ENCODE data around the gene ZNF12.
"Not testable (repeated sequence)": the region's sequence is repeated elsewhere in the genome, so short reads cannot be mapped to it uniquely, and the experiment has no call there.

ZNF12 gene

GRCh38 chr7:6715898-6716297, 9.2 kb upstream of the ZNF12 start:
- H3K36me3 ChIP-seq (ENCODE audit: insufficient read depth, low read length); H3K9me3 ChIP-seq (ENCODE audit: control insufficient read depth, insufficient read depth, low read length); H3K9ac ChIP-seq (ENCODE audit: low read depth, low read length); H3K4me1 ChIP-seq (ENCODE audit: insufficient read depth, low read length): not testable (repeated sequence)

GRCh38 chr7:6714360-6714759, 7.6 kb upstream of the ZNF12 start:
- Histone ChIP-seq H3K36me3 (ENCODE audit: insufficient read depth, low read length) (no peaks in the 10 kb centered on the region), H3K9ac (ENCODE audit: low read depth, low read length) (no peak overlapping the region), H3K4me1 (ENCODE audit: insufficient read depth, low read length) (no peaks in the 10 kb centered on the region), H3K9me3 (ENCODE audit: control insufficient read depth, insufficient read depth, low read length) (no peaks in the 10 kb centered on the region)

DNA sequence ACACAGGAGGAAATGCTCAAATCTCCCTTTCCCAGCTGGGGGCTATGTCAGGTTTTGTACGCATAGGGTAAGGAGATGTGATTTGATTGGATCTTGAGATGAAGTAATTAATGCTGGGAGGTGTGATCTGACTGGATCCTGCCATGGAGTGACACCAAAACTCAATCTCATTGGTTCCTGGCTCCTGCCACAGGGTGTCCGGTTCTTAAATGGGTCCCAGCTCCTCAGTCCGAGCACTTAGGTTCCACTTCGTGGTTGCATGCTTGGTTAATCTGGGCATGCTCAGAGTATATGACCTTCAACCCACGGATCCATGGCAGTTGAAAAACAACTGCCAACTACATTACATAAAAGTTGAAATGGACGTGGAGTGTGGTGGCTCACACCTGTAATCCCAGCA, 3.1 kb upstream of the ZNF12 start:
- Histone ChIP-seq H3K9ac (ENCODE audit: low read depth, low read length) (no peak overlapping the region), H3K4me1 (ENCODE audit: insufficient read depth, low read length) (no peaks in the 10 kb centered on the region), H3K9me3 (ENCODE audit: control insufficient read depth, insufficient read depth, low read length) (peaks cover 4% of the 10 kb centered on the region), H3K36me3 (ENCODE audit: insufficient read depth, low read length) (peaks cover 5% of the 10 kb centered on the region)

- peaks cover 14% of the 10 kb centered on the region for H3K9me3 ChIP-seq (ENCODE audit: control insufficient read depth, insufficient read depth, low read length)
- no peak overlapping the region for H3K9ac ChIP-seq (ENCODE audit: low read depth, low read length)
Observed at GRCh38 chr7:6708304-6708703, 1.6 kb upstream of the ZNF12 start.

GRCh38 chr7:6705959-6706665, 635 bp downstream of the ZNF12 start:
- Histone ChIP-seq H3K4me1 (ENCODE audit: insufficient read depth, low read length) (no peaks in the 10 kb centered on the region), H3K9ac (ENCODE audit: low read depth, low read length) (peak overlapping the region; percentile 61), H3K36me3 (ENCODE audit: insufficient read depth, low read length) (peaks cover 19% of the 10 kb centered on the region), H3K9me3 (ENCODE audit: control insufficient read depth, insufficient read depth, low read length) (peaks cover 19% of the 10 kb centered on the region)

More at GRCh38 chr7:6708304-6708703, 1.6 kb upstream of the ZNF12 start:
- H3K36me3 ChIP-seq (ENCODE audit: insufficient read depth, low read length) = peaks cover 14% of the 10 kb centered on the region
- no peaks in the 10 kb centered on the region for H3K4me1 ChIP-seq (ENCODE audit: insufficient read depth, low read length)

- peaks cover 49% of the 10 kb centered on the region for H3K9me3 ChIP-seq (ENCODE audit: control insufficient read depth, insufficient read depth, low read length)
- no peak overlapping the region for H3K9ac ChIP-seq (ENCODE audit: low read depth, low read length)
- H3K36me3 ChIP-seq (ENCODE audit: insufficient read depth, low read length) = peaks cover 53% of the 10 kb centered on the region
Observed at GRCh38 chr7:6701860-6702259, 4.9 kb downstream of the ZNF12 start.

GRCh38 chr7:6700793-6701192, 6.0 kb downstream of the ZNF12 start:
- H3K36me3 ChIP-seq (ENCODE audit: insufficient read depth, low read length) = peaks cover 63% of the 10 kb centered on the region
- no peaks in the 10 kb centered on the region for H3K4me1 ChIP-seq (ENCODE audit: insufficient read depth, low read length)
- H3K9me3 ChIP-seq (ENCODE audit: control insufficient read depth, insufficient read depth, low read length) = peaks cover 59% of the 10 kb centered on the region
- H3K9ac ChIP-seq (ENCODE audit: low read depth, low read length) = no peak overlapping the region

More at GRCh38 chr7:6701860-6702259, 4.9 kb downstream of the ZNF12 start:
- H3K4me1 ChIP-seq (ENCODE audit: insufficient read depth, low read length) = no peaks in the 10 kb centered on the region

DNA sequence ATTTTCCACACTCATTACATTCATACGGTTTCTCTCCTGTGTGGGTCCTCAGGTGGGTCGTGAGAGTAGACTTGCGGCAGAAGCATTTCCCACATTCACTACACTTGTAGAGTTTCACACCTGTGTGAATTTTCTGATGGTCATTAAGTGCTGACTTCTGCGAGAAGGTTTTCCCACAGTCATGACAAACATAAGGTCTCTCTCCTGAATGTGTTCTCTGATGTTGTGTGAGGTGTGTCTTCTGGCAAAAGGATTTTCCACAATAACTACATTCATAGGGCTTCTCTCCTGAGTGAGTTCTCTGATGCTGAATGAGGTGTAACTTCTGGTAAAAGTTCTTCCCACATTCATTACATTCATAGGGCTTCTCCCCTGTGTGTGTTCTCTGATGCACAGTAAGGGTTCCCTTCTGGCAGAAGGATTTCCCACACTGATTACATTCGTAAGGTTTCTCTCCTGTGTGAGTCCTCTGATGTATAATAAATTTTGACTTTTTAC, 15.1 kb downstream of the ZNF12 start:
- Histone ChIP-seq H3K9ac (ENCODE audit: low read depth, low read length) (no peak overlapping the region), H3K9me3 (ENCODE audit: control insufficient read depth, insufficient read depth, low read length) (peaks cover 85% of the 10 kb centered on the region), H3K36me3 (ENCODE audit: insufficient read depth, low read length) (peaks cover 81% of the 10 kb centered on the region), H3K4me1 (ENCODE audit: insufficient read depth, low read length) (no peaks in the 10 kb centered on the region)

- Histone ChIP-seq H3K9ac (ENCODE audit: low read depth, low read length) (no peak overlapping the region), H3K36me3 (ENCODE audit: insufficient read depth, low read length) (peaks cover 75% of the 10 kb centered on the region), H3K4me1 (ENCODE audit: insufficient read depth, low read length) (no peaks in the 10 kb centered on the region), H3K9me3 (ENCODE audit: control insufficient read depth, insufficient read depth, low read length) (peaks cover 79% of the 10 kb centered on the region)
Observed at GRCh38 chr7:6691103-6691502, 15.6 kb downstream of the ZNF12 start.

GRCh38 chr7:6680146-6680545, 26.6 kb downstream of the ZNF12 start:
- no peak overlapping the region for H3K9ac ChIP-seq (ENCODE audit: low read depth, low read length)
- no peaks in the 10 kb centered on the region for H3K4me1 ChIP-seq (ENCODE audit: insufficient read depth, low read length)
- H3K36me3 ChIP-seq (ENCODE audit: insufficient read depth, low read length) = no peaks in the 10 kb centered on the region; the same call in 1 of the 2 replicates
- peaks cover 57% of the 10 kb centered on the region for H3K9me3 ChIP-seq (ENCODE audit: control insufficient read depth, insufficient read depth, low read length)

GRCh38 chr7:6675807-6676405, 30.8 kb downstream of the ZNF12 start:
- Histone ChIP-seq H3K9ac (ENCODE audit: low read depth, low read length) (no peak overlapping the region), H3K4me1 (ENCODE audit: insufficient read depth, low read length) (no peaks in the 10 kb centered on the region), H3K36me3 (ENCODE audit: insufficient read depth, low read length) (peaks cover 5% of the 10 kb centered on the region; the same call in 1 of the 2 replicates), H3K9me3 (ENCODE audit: control insufficient read depth, insufficient read depth, low read length) (peaks cover 59% of the 10 kb centered on the region)

DNA sequence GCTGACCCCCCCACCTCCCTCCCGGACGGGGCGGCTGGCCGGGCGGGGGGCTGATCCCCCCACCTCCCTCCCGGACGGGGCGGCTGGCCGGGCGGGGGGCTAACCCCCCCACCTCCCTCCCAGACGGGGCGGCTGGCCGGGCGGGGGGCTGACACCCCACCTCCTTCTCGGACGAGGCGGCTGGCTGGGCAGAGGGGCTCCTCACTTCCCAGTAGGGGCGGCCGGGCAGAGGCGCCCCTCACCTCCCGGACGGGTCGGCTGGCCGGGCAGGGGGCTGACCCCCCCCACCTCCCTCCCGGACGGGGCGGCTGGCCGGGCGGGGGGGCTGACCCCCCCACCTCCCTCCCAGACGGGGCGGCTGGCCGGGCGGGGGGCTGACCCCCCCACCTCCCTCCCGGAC, 35.9 kb downstream of the ZNF12 start:
- not testable (repeated sequence) for H3K4me1 ChIP-seq (ENCODE audit: insufficient read depth, low read length); H3K36me3 ChIP-seq (ENCODE audit: insufficient read depth, low read length)
- peaks cover 36% of the 10 kb centered on the region for H3K9me3 ChIP-seq (ENCODE audit: control insufficient read depth, insufficient read depth, low read length)

DNA sequence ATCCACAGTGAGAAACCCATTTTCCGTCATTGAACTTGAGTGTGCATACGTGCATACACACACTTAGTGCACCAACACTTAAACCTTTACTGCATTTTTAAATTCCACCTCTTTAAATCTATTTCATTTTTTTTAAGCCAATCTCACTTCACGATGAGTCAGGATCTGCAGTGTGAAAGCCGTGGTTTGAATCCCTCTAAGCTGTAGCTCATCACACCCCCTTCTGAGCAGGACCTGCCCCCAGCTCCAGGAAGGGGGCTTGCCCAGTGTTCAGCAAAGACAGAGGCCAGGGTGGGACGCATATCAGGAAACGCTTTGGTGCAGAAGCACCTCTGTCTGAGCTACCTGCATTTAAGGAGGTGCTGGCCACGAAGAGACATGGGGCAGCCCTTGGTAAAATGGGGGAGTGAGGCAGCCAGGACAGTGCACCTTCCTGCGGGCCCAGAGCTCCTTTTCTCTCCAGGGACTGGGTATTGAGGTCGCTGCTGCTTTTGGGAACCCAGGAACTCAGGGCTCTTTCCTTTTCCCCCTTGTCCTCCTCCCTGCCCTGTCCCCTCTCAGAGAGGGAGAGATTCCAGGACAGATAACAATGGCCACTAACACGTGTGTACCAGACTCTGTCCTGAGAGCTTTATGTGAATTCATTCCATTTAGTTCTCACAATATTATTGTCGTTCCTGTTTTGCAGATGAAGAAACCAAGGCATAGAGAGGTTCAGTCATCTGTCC, 48.0 kb downstream of the ZNF12 start:
- Histone ChIP-seq H3K36me3 (ENCODE audit: insufficient read depth, low read length) (no peaks in the 10 kb centered on the region), H3K9ac (ENCODE audit: low read depth, low read length) (no peak overlapping the region), H3K9me3 (ENCODE audit: control insufficient read depth, insufficient read depth, low read length) (no peaks in the 10 kb centered on the region), H3K4me1 (ENCODE audit: insufficient read depth, low read length) (peaks cover 5% of the 10 kb centered on the region)

More for the DNA sequence above, 35.9 kb downstream of the ZNF12 start:
- H3K9ac ChIP-seq (ENCODE audit: low read depth, low read length) = not testable (repeated sequence)

- H3K36me3 ChIP-seq (ENCODE audit: insufficient read depth, low read length) = no peaks in the 10 kb centered on the region
- peaks cover 5% of the 10 kb centered on the region for H3K4me1 ChIP-seq (ENCODE audit: insufficient read depth, low read length)
- H3K9me3 ChIP-seq (ENCODE audit: control insufficient read depth, insufficient read depth, low read length) = no peaks in the 10 kb centered on the region
- no peak overlapping the region for H3K9ac ChIP-seq (ENCODE audit: low read depth, low read length)
Observed at GRCh38 chr7:6656413-6656812, 50.3 kb downstream of the ZNF12 start.

All from ES-I3 (cell line).